Thymus (tissue), 11 donors: ENCODE measurements around the gene SASS6. TPM values are rescaled to one million over a fixed set of nuclear protein-coding genes. Genes with fewer than 3 reads are reported as not detected.

Source experiments
- DNase-seq, 9 donors: peaks; one replicate each; pipeline ENCODE4 v3.0.0-alpha.2; 2013; ENCODE audit warnings: low spot score in 9 of 9, low read depth in 6 of 9, missing footprints in 1 of 9
- H3K27ac ChIP-seq, 2 donors: one replicate each; pipeline ENCODE4 v1.5.1; 2013; ENCODE audit warnings: control low read depth in 1 of 2, low read depth in 1 of 2, low read length in 1 of 2, mild to moderate bottlenecking in 1 of 2, moderate library complexity in 1 of 2
- H3K27me3 ChIP-seq, 2 donors: one replicate each; pipeline ENCODE4 v1.5.1; 2013; ENCODE audit warnings: low read length in 1 of 2; ENCODE audit not compliant: control insufficient read depth in 2 of 2, insufficient read depth in 1 of 2
- H3K36me3 ChIP-seq, 2 donors: one replicate each; pipeline ENCODE4 v1.5.1; 2013; ENCODE audit warnings: low read length in 1 of 2, mild to moderate bottlenecking in 1 of 2, moderate library complexity in 1 of 2; ENCODE audit not compliant: control insufficient read depth in 2 of 2, insufficient read depth in 2 of 2
- H3K4me1 ChIP-seq, 2 donors: one replicate each; pipeline ENCODE4 v1.5.1; 2013; ENCODE audit warnings: low read length in 2 of 2; ENCODE audit not compliant: control insufficient read depth in 2 of 2, insufficient read depth in 2 of 2
- H3K4me3 ChIP-seq, 2 donors: one replicate each; pipeline ENCODE4 v1.5.1; 2013; ENCODE audit warnings: low read length in 2 of 2, control low read depth in 1 of 2, mild to moderate bottlenecking in 1 of 2
- H3K9me3 ChIP-seq, 2 donors: one replicate each; pipeline ENCODE4 v1.5.1; 2013; ENCODE audit warnings: low read length in 1 of 2, mild to moderate bottlenecking in 1 of 2; ENCODE audit not compliant: control insufficient read depth in 2 of 2, insufficient read depth in 1 of 2
- WGBS: extraction: QIAGEN DNeasy Blood & Tissue Kit; methylation state at CpG from one replicate; pipeline ENCODE4 v1.1.7; 2013; 5-methylcytosine and 5-hydroxymethylcytosine counted together
- polyA plus RNA-seq: library from polyadenylated mRNA; stranded (reverse); fragments of 200-250 nt; gene quantifications from one replicate; pipeline ENCODE4 v1.2.3, GENCODE V29; 2013
- total RNA-seq: library from RNA; stranded (reverse); fragments of 120-200 nt; gene quantifications from one replicate; pipeline ENCODE4 v1.2.4, GENCODE V29; 2013
- donor health status: healthy.

The SASS6 gene
- total and polyA plus RNA-seq, 2 donors, result 4.9 to 7.4 TPM

GRCh38 chr1:100130552-100131077, 2.1 kb downstream of the SASS6 start:
- DNase-seq, result no peak
- peaks cover 7 to 15% of the 10 kb centered on the region in 2 donors for H3K4me1 ChIP-seq
- H3K27me3 ChIP-seq, result no peaks in the 10 kb centered on the region
- WGBS, result 97% methylated on average over 5 of the region's 5 CpGs
- no peaks in the 10 kb centered on the region for H3K36me3 ChIP-seq
- no peak overlapping the region for H3K27ac ChIP-seq
- no peaks in the 10 kb centered on the region for H3K9me3 ChIP-seq
- H3K4me3 ChIP-seq, result no peak overlapping the region

GRCh38 chr1:100127226-100127625, 5.5 kb downstream of the SASS6 start:
- Histone ChIP-seq H3K36me3 (peaks cover 6 to 10% of the 10 kb centered on the region in 2 donors), H3K4me3 (no peak overlapping the region), H3K27ac (no peak overlapping the region), H3K4me1 (peaks cover 2 to 9% of the 10 kb centered on the region in 2 donors), H3K9me3 (no peaks in the 10 kb centered on the region), H3K27me3 (no peaks in the 10 kb centered on the region)
- 95% methylated on average over 1 of the region's 1 CpG for WGBS
- DNase-seq, result no peak

- WGBS, result 98% methylated on average over 1 of the region's 1 CpG
These were observed 10.6 kb downstream of the SASS6 start for GRCh38 chr1:100122177-100122576.

GRCh38 chr1:100115524-100115923, 17.2 kb downstream of the SASS6 start:
- H3K4me3 ChIP-seq, result no peak overlapping the region
- H3K27ac ChIP-seq, result no peak overlapping the region
- no peak for DNase-seq
- peaks cover 7 to 14% of the 10 kb centered on the region in 2 donors for H3K36me3 ChIP-seq
- WGBS, result over 99% methylated on average over 4 of the region's 4 CpGs
- no peaks in the 10 kb centered on the region for H3K9me3 ChIP-seq
- no peaks in the 10 kb centered on the region for H3K27me3 ChIP-seq
- H3K4me1 ChIP-seq, result no peaks in the 10 kb centered on the region

More at GRCh38 chr1:100122177-100122576, 10.6 kb downstream of the SASS6 start:
- H3K36me3 ChIP-seq, result peaks cover 12 to 22% of the 10 kb centered on the region in 2 donors
- H3K27me3 ChIP-seq, result no peaks in the 10 kb centered on the region
- H3K4me3 ChIP-seq, result no peak overlapping the region
- H3K4me1 ChIP-seq, result no peaks in the 10 kb centered on the region
- no peak for DNase-seq
- H3K27ac ChIP-seq, result no peak overlapping the region
- H3K9me3 ChIP-seq, result no peaks in the 10 kb centered on the region

GRCh38 chr1:100109554-100110066, 23.1 kb downstream of the SASS6 start:
- Histone ChIP-seq H3K36me3 (peaks cover 0 to 22% of the 10 kb centered on the region in 2 donors), H3K27ac (no peak overlapping the region), H3K9me3 (no peaks in the 10 kb centered on the region), H3K27me3 (no peaks in the 10 kb centered on the region), H3K4me1 (no peaks in the 10 kb centered on the region), H3K4me3 (no peak overlapping the region)
- DNase-seq, result no peak

GRCh38 chr1:100107696-100108095, 25.0 kb downstream of the SASS6 start:
- H3K27ac ChIP-seq, result no peak overlapping the region
- H3K4me1 ChIP-seq, result no peaks in the 10 kb centered on the region
- no peak for DNase-seq
- no peaks in the 10 kb centered on the region for H3K9me3 ChIP-seq
- no peak overlapping the region for H3K4me3 ChIP-seq
- H3K27me3 ChIP-seq, result no peaks in the 10 kb centered on the region
- 99% methylated on average over 4 of the region's 4 CpGs for WGBS
- peaks cover 5 to 37% of the 10 kb centered on the region in 2 donors for H3K36me3 ChIP-seq

GRCh38 chr1:100101564-100101963, 31.2 kb downstream of the SASS6 start:
- WGBS, result 97% methylated on average over 2 of the region's 2 CpGs

GRCh38 chr1:100100202-100100601, 32.5 kb downstream of the SASS6 start:
- Histone ChIP-seq H3K36me3 (peaks cover 14 to 39% of the 10 kb centered on the region in 2 donors), H3K4me1 (no peaks in the 10 kb centered on the region), H3K27ac (no peak overlapping the region), H3K9me3 (no peaks in the 10 kb centered on the region), H3K27me3 (no peaks in the 10 kb centered on the region), H3K4me3 (no peak overlapping the region)
- 99% methylated on average over 1 of the region's 1 CpG for WGBS
- DNase-seq, result no peak

More at GRCh38 chr1:100101564-100101963, 31.2 kb downstream of the SASS6 start:
- Histone ChIP-seq H3K4me1 (no peaks in the 10 kb centered on the region), H3K27me3 (no peaks in the 10 kb centered on the region), H3K4me3 (no peak overlapping the region), H3K36me3 (peaks cover 14 to 42% of the 10 kb centered on the region in 2 donors), H3K27ac (no peak overlapping the region), H3K9me3 (no peaks in the 10 kb centered on the region)
- no peak for DNase-seq

GRCh38 chr1:100090471-100090870, 42.3 kb downstream of the SASS6 start:
- peaks cover 11 to 31% of the 10 kb centered on the region in 2 donors for H3K36me3 ChIP-seq
- H3K9me3 ChIP-seq, result no peaks in the 10 kb centered on the region
- no peak for DNase-seq
- no peak overlapping the region for H3K27ac ChIP-seq
- no peaks in the 10 kb centered on the region for H3K4me1 ChIP-seq
- no peak overlapping the region for H3K4me3 ChIP-seq
- no peaks in the 10 kb centered on the region for H3K27me3 ChIP-seq
- WGBS, result 98% methylated on average over 3 of the region's 3 CpGs
